Measurements from ENCODE around the gene MAD2L2.
"Not testable (repeated sequence)": the region's sequence is repeated elsewhere in the genome, so short reads cannot be mapped to it uniquely, and the experiment has no call there.

MAD2L2 gene

DNA sequence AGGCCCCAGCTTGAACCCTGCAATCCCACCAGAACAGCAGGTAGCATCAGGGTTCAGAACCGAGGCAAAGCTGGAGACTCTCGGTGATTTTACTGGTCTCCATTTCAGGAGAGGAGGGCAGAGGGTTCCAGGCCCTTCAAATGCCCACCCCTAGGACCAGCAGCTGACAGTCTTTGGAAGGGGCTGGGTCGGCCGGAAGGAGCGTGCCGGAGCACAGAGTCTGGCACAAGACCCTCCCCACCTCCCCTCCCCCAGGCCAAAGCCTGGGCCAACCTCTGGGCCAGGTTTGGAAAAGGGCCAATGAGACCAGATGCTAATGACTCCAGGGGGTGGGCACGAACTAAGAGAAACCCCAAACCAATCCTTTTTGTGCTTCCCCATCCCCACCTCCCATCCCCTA is 33.6 kb downstream of the MAD2L2 start:
- no peaks in the 10 kb centered on the region for H3K9me3 ChIP-seq (ENCODE audit: control insufficient read depth, low read length)
- no peak overlapping the region for H3K9ac ChIP-seq (ENCODE audit: low read length)
- peaks cover 25% of the 10 kb centered on the region for H3K4me1 ChIP-seq (ENCODE audit: control insufficient read depth, insufficient read depth, low read length)
- peaks cover 41% of the 10 kb centered on the region for H3K27me3 ChIP-seq (ENCODE audit: control insufficient read depth, insufficient read depth, low read length)
- H3K4me3 ChIP-seq (ENCODE audit: low read length): no peak overlapping the region
- H3K36me3 ChIP-seq (ENCODE audit: control insufficient read depth, insufficient read depth, low read length): no peaks in the 10 kb centered on the region

DNA sequence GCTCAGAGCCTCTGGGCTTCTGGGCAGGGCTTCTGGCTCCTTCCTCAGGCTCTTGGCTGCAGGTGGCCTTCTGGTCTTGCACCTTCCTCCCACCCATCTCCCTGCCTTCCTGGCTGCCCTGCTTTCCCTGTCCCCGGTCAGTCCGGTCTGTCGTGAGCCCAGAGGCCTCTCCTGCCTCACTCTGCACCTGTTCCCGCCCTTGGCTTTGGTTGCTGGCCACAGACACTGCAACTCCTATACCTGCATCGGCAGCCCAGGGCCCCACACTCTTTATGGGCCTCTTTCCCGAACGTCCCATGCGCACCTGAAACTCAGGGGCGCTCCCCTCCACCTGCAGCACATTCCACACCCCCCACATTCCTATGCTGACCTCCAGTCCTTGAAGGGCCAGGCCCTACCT is 34.6 kb downstream of the MAD2L2 start:
- Histone ChIP-seq H3K36me3 (ENCODE audit: control insufficient read depth, insufficient read depth, low read length) (no peaks in the 10 kb centered on the region), H3K4me3 (ENCODE audit: low read length) (no peak overlapping the region), H3K4me1 (ENCODE audit: control insufficient read depth, insufficient read depth, low read length) (peaks cover 25% of the 10 kb centered on the region), H3K9ac (ENCODE audit: low read length) (no peak overlapping the region), H3K9me3 (ENCODE audit: control insufficient read depth, low read length) (no peaks in the 10 kb centered on the region), H3K27me3 (ENCODE audit: control insufficient read depth, insufficient read depth, low read length) (peaks cover 41% of the 10 kb centered on the region)

DNA sequence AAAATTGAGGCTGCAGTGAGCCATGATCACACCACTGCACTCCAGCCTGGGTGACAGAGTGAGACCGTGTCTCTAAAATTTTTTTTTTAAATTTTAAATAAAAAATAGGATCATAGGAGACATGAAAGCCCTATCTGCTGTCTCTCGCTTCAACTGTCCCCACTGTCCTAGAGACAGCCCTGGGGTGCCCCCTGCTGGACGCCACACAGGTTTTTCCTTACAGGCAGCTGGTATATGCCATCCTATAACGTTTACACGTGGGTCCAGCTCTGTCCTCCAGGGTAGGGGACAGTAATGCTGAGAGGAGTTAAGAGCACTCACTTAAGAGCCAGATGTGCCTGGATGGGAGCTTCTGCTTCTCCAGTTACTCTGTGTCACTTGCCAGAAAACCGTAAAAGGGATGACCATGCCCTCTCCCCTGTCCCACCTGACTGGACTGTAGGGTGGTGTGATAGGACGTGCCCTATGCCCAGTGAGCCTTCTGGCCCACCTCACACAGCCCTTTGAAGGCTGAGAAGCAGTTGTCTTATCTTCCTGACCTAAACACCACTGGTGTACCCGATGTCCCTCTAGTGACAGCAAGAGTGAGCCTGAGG is 35.2 kb downstream of the MAD2L2 start:
- no peaks in the 10 kb centered on the region for H3K36me3 ChIP-seq (ENCODE audit: control insufficient read depth, insufficient read depth, low read length)
- no peak overlapping the region for H3K9ac ChIP-seq (ENCODE audit: low read length)
- no peaks in the 10 kb centered on the region for H3K9me3 ChIP-seq (ENCODE audit: control insufficient read depth, low read length)
- peaks cover 36% of the 10 kb centered on the region for H3K27me3 ChIP-seq (ENCODE audit: control insufficient read depth, insufficient read depth, low read length)
- H3K4me1 ChIP-seq (ENCODE audit: control insufficient read depth, insufficient read depth, low read length): peaks cover 23% of the 10 kb centered on the region
- H3K4me3 ChIP-seq (ENCODE audit: low read length): no peak overlapping the region

DNA sequence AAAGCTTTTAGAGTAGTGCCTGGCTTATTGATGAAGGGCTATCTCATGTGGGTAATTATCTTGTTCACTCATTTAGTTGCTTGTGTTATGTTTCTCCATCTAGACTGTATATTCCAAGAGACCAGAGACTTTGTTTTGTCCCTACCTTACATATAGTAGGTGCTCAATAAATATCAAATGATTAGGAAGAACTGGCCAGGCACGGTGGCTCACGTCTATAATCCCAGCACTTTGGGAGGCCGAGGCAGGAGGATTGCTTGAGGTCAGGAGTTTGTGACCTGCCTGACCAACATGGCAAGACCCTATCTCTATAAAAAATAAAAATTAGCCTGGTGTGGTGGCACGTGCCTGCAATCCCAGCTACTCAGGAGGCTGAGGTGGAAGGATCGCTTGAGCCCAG is 35.7 kb downstream of the MAD2L2 start:
- Histone ChIP-seq H3K36me3 (ENCODE audit: control insufficient read depth, insufficient read depth, low read length) (no peaks in the 10 kb centered on the region), H3K27me3 (ENCODE audit: control insufficient read depth, insufficient read depth, low read length) (peaks cover 32% of the 10 kb centered on the region), H3K4me1 (ENCODE audit: control insufficient read depth, insufficient read depth, low read length) (peaks cover 18% of the 10 kb centered on the region)

DNA sequence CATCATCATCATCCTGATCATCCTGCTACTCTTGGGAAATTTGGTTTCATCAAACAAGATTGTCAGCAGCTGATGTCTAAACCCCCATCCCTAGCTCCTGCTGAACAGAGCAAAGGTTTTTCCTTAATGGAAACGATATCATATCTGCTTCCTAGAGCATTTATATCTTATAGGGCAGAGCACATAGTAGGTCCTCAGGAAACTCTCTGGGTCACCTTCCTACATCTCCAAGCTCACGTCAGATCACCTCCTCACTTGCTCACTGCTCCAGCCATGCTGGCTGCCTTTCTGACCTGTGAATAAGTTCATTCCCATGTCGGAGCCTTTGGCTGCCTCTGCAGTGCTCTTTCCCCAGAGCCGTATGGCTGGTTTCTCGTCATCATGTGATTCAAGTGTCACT is 37.2 kb downstream of the MAD2L2 start:
- Histone ChIP-seq H3K9me3 (ENCODE audit: control insufficient read depth, low read length) (no peaks in the 10 kb centered on the region), H3K36me3 (ENCODE audit: control insufficient read depth, insufficient read depth, low read length) (no peaks in the 10 kb centered on the region), H3K27me3 (ENCODE audit: control insufficient read depth, insufficient read depth, low read length) (peaks cover 27% of the 10 kb centered on the region), H3K9ac (ENCODE audit: low read length) (no peak overlapping the region), H3K4me3 (ENCODE audit: low read length) (no peak overlapping the region), H3K4me1 (ENCODE audit: control insufficient read depth, insufficient read depth, low read length) (peaks cover 7% of the 10 kb centered on the region)

More for the DNA sequence above, 35.7 kb downstream of the MAD2L2 start:
- Histone ChIP-seq H3K4me3 (ENCODE audit: low read length) (no peak overlapping the region), H3K9ac (ENCODE audit: low read length) (no peak overlapping the region), H3K9me3 (ENCODE audit: control insufficient read depth, low read length) (no peaks in the 10 kb centered on the region)

DNA sequence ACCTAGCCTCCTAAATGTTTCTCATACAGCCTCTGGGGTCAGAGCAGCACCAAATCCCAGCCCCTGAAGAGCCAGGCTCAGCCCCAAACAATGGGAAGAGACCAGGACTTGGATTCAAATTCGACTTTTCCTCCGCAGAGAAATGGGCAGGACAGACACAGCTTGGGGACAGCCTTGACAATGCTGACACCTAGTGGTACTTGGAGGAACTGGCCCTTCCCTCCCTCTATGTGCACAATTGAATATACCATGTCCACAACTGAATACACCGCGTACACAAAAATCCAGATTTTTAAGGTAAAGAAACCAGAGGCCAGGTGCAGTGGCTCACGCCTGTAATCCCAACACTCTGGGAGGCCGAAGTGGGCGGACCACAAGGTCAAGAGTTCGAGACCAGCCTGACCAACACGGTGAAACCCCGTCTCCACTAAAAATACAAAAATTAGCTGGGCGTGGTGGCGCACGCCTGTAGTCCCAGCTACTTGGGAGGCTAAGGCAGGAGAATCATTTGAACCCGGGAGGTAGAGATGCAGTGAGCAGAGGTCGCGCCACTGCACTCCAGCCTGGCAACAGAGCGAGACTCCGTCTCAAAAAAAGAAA is 38.4 kb downstream of the MAD2L2 start:
- H3K27me3 ChIP-seq (ENCODE audit: control insufficient read depth, insufficient read depth, low read length): peaks cover 20% of the 10 kb centered on the region
- H3K9me3 ChIP-seq (ENCODE audit: control insufficient read depth, low read length); H3K4me1 ChIP-seq (ENCODE audit: control insufficient read depth, insufficient read depth, low read length); H3K36me3 ChIP-seq (ENCODE audit: control insufficient read depth, insufficient read depth, low read length); H3K4me3 ChIP-seq (ENCODE audit: low read length); H3K9ac ChIP-seq (ENCODE audit: low read length): not testable (repeated sequence)

DNA sequence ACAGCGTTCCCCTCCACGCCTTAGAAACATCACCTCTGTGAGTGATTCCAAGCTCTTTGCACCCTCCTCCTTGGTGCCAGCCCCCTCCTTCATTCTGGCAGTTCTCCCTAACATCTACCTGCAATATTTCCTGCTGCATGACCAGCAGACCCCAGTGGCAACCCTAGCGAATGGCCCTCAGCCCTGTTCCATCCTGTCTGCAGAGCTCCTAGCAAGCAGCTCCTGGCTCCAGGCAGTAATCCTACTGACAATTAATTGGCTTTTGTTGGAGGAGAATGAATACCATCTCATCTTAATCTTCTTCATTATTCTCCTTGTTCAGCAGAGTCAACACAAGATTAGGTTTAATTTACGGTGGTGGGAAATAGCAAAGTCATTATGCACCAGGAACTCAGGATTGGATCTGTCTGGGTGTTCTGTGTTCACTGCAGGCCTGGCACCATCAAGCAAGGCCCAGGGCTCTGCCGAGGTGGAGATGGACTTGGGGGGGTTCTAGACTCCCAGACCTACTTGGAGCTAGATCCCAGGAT is 39.1 kb downstream of the MAD2L2 start:
- Histone ChIP-seq H3K27me3 (ENCODE audit: control insufficient read depth, insufficient read depth, low read length) (peaks cover 14% of the 10 kb centered on the region), H3K4me3 (ENCODE audit: low read length) (no peak overlapping the region), H3K9ac (ENCODE audit: low read length) (no peak overlapping the region), H3K36me3 (ENCODE audit: control insufficient read depth, insufficient read depth, low read length) (no peaks in the 10 kb centered on the region), H3K4me1 (ENCODE audit: control insufficient read depth, insufficient read depth, low read length) (no peaks in the 10 kb centered on the region), H3K9me3 (ENCODE audit: control insufficient read depth, low read length) (no peaks in the 10 kb centered on the region)

DNA sequence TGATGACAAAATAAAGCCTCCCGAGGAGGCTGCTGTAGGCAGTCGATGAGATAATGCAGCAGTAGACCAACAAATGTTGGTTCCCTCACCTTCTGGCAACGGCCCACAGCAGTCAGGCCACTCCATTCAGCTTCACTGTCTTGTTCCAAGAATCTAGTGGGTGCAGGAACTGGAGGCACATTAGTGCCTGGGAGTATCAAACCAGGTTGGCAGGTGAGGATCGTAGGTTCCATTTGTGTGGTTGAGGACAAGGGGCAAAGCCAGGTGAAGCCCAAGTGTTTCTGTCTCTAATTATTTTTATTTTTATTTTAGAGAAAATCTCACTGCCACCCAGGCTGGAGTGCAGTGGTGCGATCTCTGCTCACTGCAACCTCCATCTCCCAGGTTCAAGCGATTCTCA is 40.0 kb downstream of the MAD2L2 start:
- H3K4me1 ChIP-seq (ENCODE audit: control insufficient read depth, insufficient read depth, low read length): no peaks in the 10 kb centered on the region
- no peak overlapping the region for H3K4me3 ChIP-seq (ENCODE audit: low read length)
- H3K36me3 ChIP-seq (ENCODE audit: control insufficient read depth, insufficient read depth, low read length): no peaks in the 10 kb centered on the region
- H3K27me3 ChIP-seq (ENCODE audit: control insufficient read depth, insufficient read depth, low read length): peaks cover 15% of the 10 kb centered on the region
- no peak overlapping the region for H3K9ac ChIP-seq (ENCODE audit: low read length)
- H3K9me3 ChIP-seq (ENCODE audit: control insufficient read depth, low read length): no peaks in the 10 kb centered on the region

DNA sequence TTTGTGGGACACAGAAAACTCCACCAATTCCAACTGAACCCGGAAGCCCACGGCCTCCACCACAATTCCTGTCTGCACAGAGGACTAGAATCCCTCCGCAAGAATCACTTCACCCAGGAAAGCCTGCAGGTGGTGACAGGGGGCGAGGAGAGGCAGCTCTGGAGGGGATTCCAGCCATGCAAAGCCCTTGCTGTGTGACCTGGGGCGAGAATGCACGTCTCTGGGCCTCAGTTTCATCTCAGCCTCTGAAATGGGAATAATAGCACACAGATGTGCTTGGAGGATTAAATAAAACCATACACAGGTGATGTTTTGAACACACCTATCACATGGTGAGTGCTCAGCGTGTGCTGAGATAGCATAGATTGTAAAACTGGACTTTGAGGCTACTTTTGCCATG is 40.8 kb downstream of the MAD2L2 start:
- Histone ChIP-seq H3K9ac (ENCODE audit: low read length) (no peak overlapping the region), H3K36me3 (ENCODE audit: control insufficient read depth, insufficient read depth, low read length) (no peaks in the 10 kb centered on the region), H3K4me3 (ENCODE audit: low read length) (no peak overlapping the region), H3K27me3 (ENCODE audit: control insufficient read depth, insufficient read depth, low read length) (peaks cover 15% of the 10 kb centered on the region), H3K4me1 (ENCODE audit: control insufficient read depth, insufficient read depth, low read length) (no peaks in the 10 kb centered on the region), H3K9me3 (ENCODE audit: control insufficient read depth, low read length) (no peaks in the 10 kb centered on the region)

DNA sequence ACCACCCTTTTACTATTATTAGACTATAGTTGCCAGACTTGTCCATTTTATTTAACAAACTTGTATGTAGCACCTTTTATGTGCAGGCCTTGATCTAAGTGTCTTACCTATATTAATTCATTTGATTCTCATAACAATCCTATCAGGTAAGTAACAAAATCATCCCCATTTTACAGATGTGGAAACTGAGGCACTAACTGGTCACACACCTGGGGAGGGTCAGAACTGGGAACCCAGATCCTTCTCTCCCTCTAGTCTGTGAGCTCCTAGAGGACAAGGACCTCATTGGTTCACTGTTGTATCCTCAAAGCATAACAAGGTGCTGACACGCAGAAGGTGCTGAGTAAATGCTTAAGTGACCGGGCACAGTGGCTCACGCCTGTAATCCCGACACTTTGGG is 41.6 kb downstream of the MAD2L2 start:
- no peaks in the 10 kb centered on the region for H3K9me3 ChIP-seq (ENCODE audit: control insufficient read depth, low read length)
- H3K27me3 ChIP-seq (ENCODE audit: control insufficient read depth, insufficient read depth, low read length): peaks cover 15% of the 10 kb centered on the region
- no peaks in the 10 kb centered on the region for H3K36me3 ChIP-seq (ENCODE audit: control insufficient read depth, insufficient read depth, low read length)
- H3K4me3 ChIP-seq (ENCODE audit: low read length): no peak overlapping the region
- no peak overlapping the region for H3K9ac ChIP-seq (ENCODE audit: low read length)
- H3K4me1 ChIP-seq (ENCODE audit: control insufficient read depth, insufficient read depth, low read length): no peaks in the 10 kb centered on the region

DNA sequence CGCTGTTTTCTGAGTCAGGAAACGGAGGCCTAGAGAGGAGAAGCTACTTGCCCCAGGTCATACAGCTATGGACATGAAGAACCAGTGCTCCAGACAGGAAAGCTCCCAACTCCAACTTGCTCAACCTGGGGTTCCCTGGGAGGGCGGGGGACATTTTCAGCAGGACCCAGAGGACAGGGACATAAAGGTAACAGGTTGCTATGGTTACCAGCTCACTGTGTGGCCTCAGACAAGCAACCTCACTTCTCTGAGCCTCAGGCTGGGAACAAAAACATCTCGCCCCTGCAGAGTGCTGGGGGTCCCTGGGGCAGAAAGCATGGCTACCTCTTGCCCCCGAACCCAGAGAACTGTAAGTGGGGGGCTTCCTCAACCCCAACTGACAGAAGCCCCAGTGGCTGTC is 42.8 kb downstream of the MAD2L2 start:
- Histone ChIP-seq H3K36me3 (ENCODE audit: control insufficient read depth, insufficient read depth, low read length) (no peaks in the 10 kb centered on the region), H3K9me3 (ENCODE audit: control insufficient read depth, low read length) (no peaks in the 10 kb centered on the region), H3K9ac (ENCODE audit: low read length) (no peak overlapping the region), H3K27me3 (ENCODE audit: control insufficient read depth, insufficient read depth, low read length) (peaks cover 15% of the 10 kb centered on the region), H3K4me3 (ENCODE audit: low read length) (no peak overlapping the region), H3K4me1 (ENCODE audit: control insufficient read depth, insufficient read depth, low read length) (no peaks in the 10 kb centered on the region)

DNA sequence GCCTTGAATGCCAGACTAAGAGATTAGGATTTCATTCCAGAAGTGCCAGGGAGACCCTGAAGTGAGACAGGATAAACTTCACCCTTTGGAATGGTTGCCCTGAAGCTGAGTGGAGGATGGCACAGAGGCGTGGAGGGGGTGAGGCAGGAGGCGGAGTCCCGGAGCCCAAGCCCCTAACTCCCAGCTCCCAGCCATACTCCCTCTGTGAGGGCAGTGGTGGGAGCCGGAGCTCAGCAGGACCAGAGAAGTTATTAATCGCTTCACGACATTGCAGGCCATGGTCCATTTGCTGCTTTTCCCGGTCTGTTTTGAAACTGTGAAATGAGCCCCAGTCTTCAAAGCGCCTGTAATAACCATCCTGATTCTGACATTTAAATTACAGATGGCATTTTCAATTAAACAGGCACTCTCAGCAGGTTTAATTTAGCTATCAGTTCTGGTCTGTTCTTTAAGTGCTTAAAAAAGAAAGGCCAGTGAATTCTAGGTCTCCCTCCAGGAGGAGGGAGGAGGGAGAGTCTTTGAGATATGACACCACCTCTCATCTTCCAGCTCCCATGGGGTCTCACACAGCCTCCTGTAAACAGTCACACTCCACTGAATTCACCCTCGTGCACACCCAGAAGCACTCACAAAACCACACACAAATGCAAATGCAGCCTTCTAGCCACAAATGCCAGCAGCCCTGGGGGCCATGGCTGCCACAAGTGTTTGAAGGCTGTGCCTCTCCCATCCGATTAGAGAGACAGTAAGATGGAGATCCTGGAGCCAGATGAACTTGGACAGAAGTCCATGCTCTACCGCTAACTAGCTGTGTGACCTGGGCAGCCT is 46.4 kb downstream of the MAD2L2 start:
- Histone ChIP-seq H3K4me1 (ENCODE audit: control insufficient read depth, insufficient read depth, low read length) (no peaks in the 10 kb centered on the region), H3K4me3 (ENCODE audit: low read length) (no peak overlapping the region), H3K9me3 (ENCODE audit: control insufficient read depth, low read length) (no peaks in the 10 kb centered on the region), H3K9ac (ENCODE audit: low read length) (no peak overlapping the region), H3K36me3 (ENCODE audit: control insufficient read depth, insufficient read depth, low read length) (no peaks in the 10 kb centered on the region), H3K27me3 (ENCODE audit: control insufficient read depth, insufficient read depth, low read length) (peaks cover 14% of the 10 kb centered on the region)

All from mucosa of stomach (tissue), 1 donor.